Midbrain (tissue), 1 donor: ENCODE results near the gene UBR4.

Experiments
- DNase-seq: peaks from one replicate; lab custom pipeline; 2025; lab: John Stamatoyannopoulos, UW

Gene UBR4

GRCh38 chr1:19139711-19140110 is 70.4 kb downstream of the UBR4 start:
- DNase-seq, result peak; percentile 20

- no peak for DNase-seq
These were observed 71.0 kb downstream of the UBR4 start for GRCh38 chr1:19138958-19139581.

- no peak for DNase-seq
These were observed 71.7 kb downstream of the UBR4 start for GRCh38 chr1:19138331-19138730.

GRCh38 chr1:19137158-19137557 is 72.9 kb downstream of the UBR4 start:
- DNase-seq, result no peak

- DNase-seq, result no peak
These were observed 76.7 kb downstream of the UBR4 start for GRCh38 chr1:19133360-19133759.

GRCh38 chr1:19130468-19130867 is 79.6 kb downstream of the UBR4 start:
- no peak for DNase-seq

- no peak for DNase-seq
These were observed 81.0 kb downstream of the UBR4 start for GRCh38 chr1:19128968-19129514.

GRCh38 chr1:19124273-19124672 is 85.8 kb downstream of the UBR4 start:
- no peak for DNase-seq

- no peak for DNase-seq
These were observed 86.2 kb downstream of the UBR4 start for GRCh38 chr1:19123837-19124236.

GRCh38 chr1:19122668-19123067 is 87.4 kb downstream of the UBR4 start:
- no peak for DNase-seq

GRCh38 chr1:19121192-19121591 is 88.9 kb downstream of the UBR4 start:
- no peak for DNase-seq

- DNase-seq, result no peak
These were observed 90.0 kb downstream of the UBR4 start for GRCh38 chr1:19120070-19120469.

GRCh38 chr1:19115082-19115808 is 94.8 kb downstream of the UBR4 start:
- DNase-seq, result no peak

GRCh38 chr1:19113697-19114092 is 96.4 kb downstream of the UBR4 start:
- no peak for DNase-seq

GRCh38 chr1:19112891-19113696 is 97.0 kb downstream of the UBR4 start:
- no peak for DNase-seq

GRCh38 chr1:19110257-19110927 is 99.7 kb downstream of the UBR4 start:
- DNase-seq, result no peak

- DNase-seq, result no peak
These were observed 100.5 kb downstream of the UBR4 start for GRCh38 chr1:19109545-19109944.

GRCh38 chr1:19101244-19101643 is 108.8 kb downstream of the UBR4 start:
- no peak for DNase-seq

GRCh38 chr1:19100028-19100427 is 110.0 kb downstream of the UBR4 start:
- DNase-seq, result no peak

- no peak for DNase-seq
These were observed 113.1 kb downstream of the UBR4 start for GRCh38 chr1:19096990-19097389.

GRCh38 chr1:19096036-19096833 is 113.8 kb downstream of the UBR4 start:
- peak; percentile 60 for DNase-seq
